Psoas muscle (tissue), 8 donors: ENCODE results near the gene MORN5. TPM values are rescaled to one million over a fixed set of nuclear protein-coding genes. Genes with fewer than 3 reads are reported as not detected.

ENCODE experiments used
- ATAC-seq, 4 donors: fragments of 200-7000 bp; cut with Tn5 transposase; one replicate each; pipeline ENCODE4 v1.9.1; 2020; ENCODE audit warnings: moderate library complexity in 3 of 4, mild to moderate bottlenecking in 2 of 4
- DNase-seq, 2 donors: peaks; one replicate each; pipeline ENCODE4 v3.0.0-alpha.2; 2020
- H3K27ac ChIP-seq: fragments of 200-600 bp; one replicate; pipeline ENCODE4 v1.8.0; 2022
- H3K27me3 ChIP-seq, 3 donors: fragments of 200-600 bp in 1 of 3; one replicate each; pipeline versions ENCODE4 v1.6.1 to v1.8.0; 2013 to 2022; ENCODE audit warnings: low read length in 2 of 3, mild to moderate bottlenecking in 2 of 3, moderate library complexity in 1 of 3; ENCODE audit not compliant: insufficient read depth in 3 of 3
- H3K36me3 ChIP-seq, 2 donors: fragments of 200-600 bp in 1 of 2; one replicate each; pipeline versions ENCODE4 v1.6.1 to v1.8.0; 2013 to 2022; ENCODE audit warnings: low read depth in 1 of 2, mild to moderate bottlenecking in 1 of 2, moderate library complexity in 1 of 2; ENCODE audit not compliant: insufficient read depth in 1 of 2
- H3K4me1 ChIP-seq: fragments of 200-600 bp; one replicate; pipeline ENCODE4 v1.8.0; 2022
- H3K4me3 ChIP-seq: fragments of 200-600 bp; one replicate; pipeline ENCODE4 v1.8.0; 2022; ENCODE audit warnings: mild to moderate bottlenecking
- H3K9me3 ChIP-seq: fragments of 200-600 bp; one replicate; pipeline ENCODE4 v1.8.0; 2022
- CTCF ChIP-seq: fragments of 200-600 bp; IDR thresholded peaks from one replicate; pipeline ENCODE4 v1.8.0; 2022; ENCODE audit warnings: antibody characterized with exemption
- WGBS, 3 donors: extraction: QIAGEN DNeasy Blood & Tissue Kit; methylation state at CpG; one replicate each; pipeline versions ENCODE4 v1.1.6 to v1.1.7; 2013; 5-methylcytosine and 5-hydroxymethylcytosine counted together
- intact Hi-C, 2 donors: fragments of 100-400 bp; cut with DNase I; formaldehyde crosslinking; loops; one replicate each; pipeline versions ENCODE4 v1.11.0 to v1.14.2; 2022
- polyA plus RNA-seq, 3 donors: library from polyadenylated mRNA; stranded (reverse); fragments of 200-250 nt; gene quantifications; one replicate each; pipeline ENCODE4 v1.2.3, GENCODE V29; 2013
- total RNA-seq, 4 donors: library from RNA; stranded (reverse); fragmentation: NEBNext Ultra II Directional in 2 of 4; extraction: Animal tissue kit (Norgen Biotek cat#: 25700) in 2 of 4; gene quantifications; one replicate each; pipeline versions ENCODE4 v1.2.1 to v1.2.4, GENCODE V29; 2021 to 2023
- donor health status: healthy with polysubstance abuse.
- donor health status: DM: no; HTN: no; CAD: no; lungs with moderate emphysema.
- donor health status: Bipolar disorder and iron deficiency.
- donor health status: healthy.
- donor health status: DM: yes; HTN: yes; CAD: no.
- donor health status: DM: no; HTN: no; CAD: no.
- donor health status: DM: no; HTN: no; CAD: no.
- donor health status: DM: yes; HTN: yes; CAD: no.

Gene MORN5
- total and polyA plus RNA-seq, 7 donors, result not detected

GRCh38 chr9:122204491-122204890 lies 44.8 kb downstream of the MORN5 start:
- TF ChIP-seq CTCF, result no peak
- H3K36me3 ChIP-seq, result no peaks in the 10 kb centered on the region
- DNase-seq (no peak), ATAC-seq (no peak)
- H3K27me3 ChIP-seq, result no peaks in the 10 kb centered on the region
- 71 to 79% (median 76%) methylated on average over 10 to 12 of the region's 12 CpGs for WGBS, 3 donors
- H3K4me3 ChIP-seq, result no peak overlapping the region
- no peak overlapping the region for H3K27ac ChIP-seq
- intact Hi-C loops, result no loop called here
- H3K9me3 ChIP-seq, result no peaks in the 10 kb centered on the region
- H3K4me1 ChIP-seq, result no peaks in the 10 kb centered on the region

- H3K36me3 ChIP-seq, result no peaks in the 10 kb centered on the region
- H3K4me3 ChIP-seq, result no peak overlapping the region
- intact Hi-C loops, result no loop called here
- 84 to 97% (median 87%) methylated on average over 8 of the region's 8 CpGs for WGBS, 3 donors
- no peaks in the 10 kb centered on the region for H3K4me1 ChIP-seq
- DNase-seq (no peak), ATAC-seq (no peak)
- no peak overlapping the region for H3K27ac ChIP-seq
- TF ChIP-seq CTCF, result no peak
- H3K9me3 ChIP-seq, result no peaks in the 10 kb centered on the region
- no peaks in the 10 kb centered on the region for H3K27me3 ChIP-seq
Measured at GRCh38 chr9:122205176-122205575, 45.5 kb downstream of the MORN5 start.

GRCh38 chr9:122206118-122207046 lies 46.7 kb downstream of the MORN5 start:
- intact Hi-C loops, result no loop called here
- WGBS, 3 donors, result 77 to 84% (median 78%) methylated on average over 9 of the region's 9 CpGs
- Histone ChIP-seq H3K4me3 (no peak overlapping the region), H3K36me3 (no peaks in the 10 kb centered on the region), H3K27ac (no peak overlapping the region), H3K9me3 (no peaks in the 10 kb centered on the region), H3K27me3 (peaks cover 0 to under 1% (median 0%) of the 10 kb centered on the region in 3 donors), H3K4me1 (no peaks in the 10 kb centered on the region)
- TF ChIP-seq CTCF, result no peak
- no peak for ATAC-seq
- no peak for DNase-seq

- 65 to 72% (median 66%) methylated on average over 9 of the region's 9 CpGs for WGBS, 3 donors
- Histone ChIP-seq H3K36me3 (no peaks in the 10 kb centered on the region), H3K9me3 (no peaks in the 10 kb centered on the region), H3K4me3 (no peak overlapping the region), H3K27me3 (peaks cover 0 to 7% (median 0%) of the 10 kb centered on the region in 3 donors), H3K4me1 (no peaks in the 10 kb centered on the region), H3K27ac (no peak overlapping the region)
- ATAC-seq, result no peak
- intact Hi-C loops, result no loop called here
- DNase-seq, result no peak
- TF ChIP-seq CTCF, result no peak
Measured at GRCh38 chr9:122207096-122207495, 47.4 kb downstream of the MORN5 start.
